ENCODE measurements around the gene LRRC41.
"Not testable (repeated sequence)": the region's sequence is repeated elsewhere in the genome, so short reads cannot be mapped to it uniquely, and the experiment has no call there.

The LRRC41 gene

GRCh38 chr1:46325285-46326076 is 22.1 kb upstream of the LRRC41 start:
- not testable (repeated sequence) for DNase-seq

GRCh38 chr1:46322191-46322590 is 18.8 kb upstream of the LRRC41 start:
- DNase-seq, result not testable (repeated sequence)

- DNase-seq, result not testable (repeated sequence)
Measured at GRCh38 chr1:46319960-46320914, 16.8 kb upstream of the LRRC41 start.

- DNase-seq, result not testable (repeated sequence)
Measured at GRCh38 chr1:46319301-46319700, 15.9 kb upstream of the LRRC41 start.

DNA sequence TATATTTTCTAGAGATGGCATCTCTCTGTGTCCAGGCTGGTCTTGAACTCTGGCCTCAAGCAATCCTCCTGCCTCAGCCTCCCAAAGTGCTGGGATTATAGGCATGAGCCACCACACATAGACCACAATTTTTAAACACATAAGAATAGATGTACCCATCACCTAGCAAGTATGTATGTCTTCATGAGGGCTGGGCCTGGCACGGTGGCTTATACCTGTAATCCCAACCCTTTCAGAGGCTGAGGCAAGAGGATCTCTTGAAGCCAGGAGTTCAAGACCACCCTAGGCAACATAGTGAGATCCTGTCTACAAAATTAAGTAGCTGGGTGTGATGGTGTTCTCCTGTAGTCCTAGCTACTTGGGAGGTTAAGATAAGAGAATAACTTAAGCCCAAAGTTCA is 13.9 kb upstream of the LRRC41 start:
- no peak for DNase-seq

- DNase-seq, result no peak
Measured at GRCh38 chr1:46315669-46316403, 12.4 kb upstream of the LRRC41 start.

GRCh38 chr1:46310321-46310720 is 6.9 kb upstream of the LRRC41 start:
- DNase-seq, result no peak

DNA sequence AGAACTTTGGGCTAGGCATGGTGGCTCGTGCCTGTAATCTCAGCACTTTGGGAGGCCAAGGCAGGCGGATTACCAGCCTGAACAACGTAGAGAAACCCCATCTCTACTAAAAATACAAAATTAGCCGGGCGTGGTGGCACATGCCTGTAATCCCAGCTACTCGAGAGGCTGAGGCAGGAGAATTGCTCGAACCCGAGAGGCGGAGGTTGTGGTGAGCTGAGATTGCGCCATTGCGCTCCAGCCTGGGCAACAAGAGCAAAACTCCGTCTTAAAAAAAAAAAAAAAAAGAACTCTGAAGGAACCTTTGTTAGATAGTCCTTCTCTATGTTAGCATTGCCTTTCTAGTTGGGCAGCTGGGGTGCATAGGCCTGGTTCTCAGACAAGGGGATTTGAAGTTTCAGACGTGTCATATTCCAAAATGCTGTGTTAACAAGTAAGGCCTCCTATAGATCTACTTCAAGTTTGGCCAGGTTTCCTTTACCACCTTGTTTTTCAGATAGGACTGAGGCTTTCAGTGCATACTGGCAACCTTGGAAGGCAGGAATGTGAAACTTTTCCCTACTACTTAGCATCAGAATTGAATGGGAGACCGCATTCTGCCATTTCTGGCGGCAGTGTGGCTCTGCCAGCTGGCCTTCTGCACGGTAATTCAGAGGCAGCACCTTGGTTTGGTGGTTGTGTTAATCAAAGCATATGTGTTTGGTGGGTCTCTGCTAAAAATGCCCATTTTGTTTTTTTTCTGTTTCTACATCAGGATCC is 6.2 kb upstream of the LRRC41 start:
- no peak for DNase-seq

- no peak for DNase-seq
Measured at GRCh38 chr1:46306159-46306530, 2.7 kb upstream of the LRRC41 start.

DNA sequence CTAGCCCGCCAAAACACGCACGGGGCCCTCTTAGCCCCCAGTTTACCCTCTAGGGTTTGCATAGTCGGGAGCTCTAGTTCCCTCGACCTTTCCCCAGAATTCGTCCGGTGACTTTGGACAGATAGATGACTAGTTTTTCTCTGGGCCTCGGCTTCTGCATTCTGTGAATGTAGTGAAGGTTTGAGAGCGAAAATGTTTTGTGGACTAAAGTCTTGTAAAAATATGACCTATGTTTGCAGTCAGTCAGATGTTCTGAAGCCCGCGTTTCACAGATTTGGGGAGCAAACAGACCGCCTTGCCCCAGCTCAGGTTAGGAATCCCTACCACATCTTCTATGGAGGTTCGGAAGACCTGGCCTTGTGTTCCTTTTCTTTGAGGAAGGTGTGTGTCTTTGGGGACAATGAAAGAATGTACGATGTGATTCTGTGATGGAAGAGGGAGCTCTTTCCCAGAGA is 483 bp upstream of the LRRC41 start:
- no peak for DNase-seq

GRCh38 chr1:46302641-46303037 is 777 bp downstream of the LRRC41 start:
- DNase-seq, result peak in 4 of 5 experiments; percentile 6 to 47 (median 16)

- peak; percentile 26 to 71 (median 34) for DNase-seq
Measured at GRCh38 chr1:46301808-46302640, 1.4 kb downstream of the LRRC41 start.

DNA sequence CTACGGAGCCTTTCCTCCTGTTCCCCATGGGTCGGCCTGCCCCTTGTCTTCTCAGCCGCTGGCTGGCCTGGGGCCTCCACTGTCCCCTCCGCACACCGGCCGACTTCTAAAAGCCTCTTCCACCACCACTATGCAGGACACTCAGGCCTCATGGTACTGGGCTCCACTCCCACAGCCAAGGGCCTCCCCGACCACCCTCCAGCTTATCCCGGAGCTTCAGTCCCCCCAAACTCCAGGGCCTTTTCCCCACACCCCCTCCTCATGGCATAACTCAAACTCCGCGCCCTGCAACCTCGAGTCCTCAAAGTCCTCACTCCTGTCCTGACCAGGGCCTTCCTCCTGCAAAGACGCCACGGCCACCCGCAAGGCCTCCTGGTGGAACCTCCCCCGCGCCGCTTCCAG is 2.0 kb downstream of the LRRC41 start:
- no peak for DNase-seq

DNA sequence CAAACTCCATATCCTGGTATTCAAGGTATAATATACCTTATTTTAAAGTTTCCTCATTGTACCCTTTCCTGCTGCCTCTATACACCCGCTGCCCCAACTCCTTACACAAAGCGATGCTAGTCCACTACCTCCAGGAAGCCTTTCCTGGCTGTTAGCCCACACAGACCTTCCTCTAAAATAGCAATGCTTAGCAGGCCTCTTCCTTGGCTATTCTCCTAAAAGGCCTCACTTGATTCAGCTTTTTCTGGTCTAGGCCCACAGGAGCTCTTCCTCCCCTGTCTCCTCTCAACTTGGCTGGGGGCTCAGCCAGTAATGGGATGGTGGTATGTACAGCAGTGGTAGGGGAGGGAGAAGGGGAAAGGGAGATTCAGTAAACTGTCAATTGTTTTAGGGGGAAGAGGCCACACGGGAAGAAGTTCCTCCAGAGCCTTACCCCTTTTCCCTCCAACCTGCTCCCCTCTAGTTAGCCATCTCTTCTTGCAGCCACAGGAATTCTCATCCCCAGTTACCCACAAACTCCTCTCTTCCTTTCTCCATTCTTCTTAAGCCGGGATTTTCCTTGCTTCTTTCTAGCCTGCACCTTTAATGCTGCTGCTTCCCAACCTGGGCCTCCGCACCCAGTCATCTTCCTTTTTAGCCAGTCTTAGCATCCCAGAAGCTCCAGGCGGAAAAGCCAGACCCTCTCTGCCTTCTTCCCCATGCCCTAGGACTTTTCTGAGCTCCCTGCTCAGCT is 2.6 kb downstream of the LRRC41 start:
- no peak for DNase-seq

GRCh38 chr1:46298387-46298786 is 5.0 kb downstream of the LRRC41 start:
- no peak for DNase-seq

GRCh38 chr1:46295306-46295705 is 8.1 kb downstream of the LRRC41 start:
- DNase-seq, result no peak

DNA sequence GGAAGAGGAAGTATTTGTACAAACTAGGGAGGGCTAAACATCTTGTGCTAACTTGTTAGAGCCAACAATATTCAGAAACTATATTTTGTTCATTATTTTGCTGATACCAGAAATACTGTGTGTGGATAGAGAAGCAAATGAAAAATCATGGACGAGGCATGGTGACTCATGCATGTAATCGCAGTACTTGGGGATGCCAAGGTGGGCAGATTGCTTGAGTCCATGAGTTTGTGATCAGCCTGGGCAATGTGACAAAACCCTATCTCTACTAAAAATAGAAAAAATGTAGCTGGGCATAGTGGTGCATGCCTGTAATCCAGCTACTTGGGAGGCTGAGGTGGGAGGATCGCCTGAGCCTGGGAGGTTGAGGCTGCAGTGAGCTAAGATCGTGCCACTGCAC is 13.4 kb downstream of the LRRC41 start:
- no peak for DNase-seq

GRCh38 chr1:46289134-46289494 is 14.3 kb downstream of the LRRC41 start:
- DNase-seq, result no peak

DNA sequence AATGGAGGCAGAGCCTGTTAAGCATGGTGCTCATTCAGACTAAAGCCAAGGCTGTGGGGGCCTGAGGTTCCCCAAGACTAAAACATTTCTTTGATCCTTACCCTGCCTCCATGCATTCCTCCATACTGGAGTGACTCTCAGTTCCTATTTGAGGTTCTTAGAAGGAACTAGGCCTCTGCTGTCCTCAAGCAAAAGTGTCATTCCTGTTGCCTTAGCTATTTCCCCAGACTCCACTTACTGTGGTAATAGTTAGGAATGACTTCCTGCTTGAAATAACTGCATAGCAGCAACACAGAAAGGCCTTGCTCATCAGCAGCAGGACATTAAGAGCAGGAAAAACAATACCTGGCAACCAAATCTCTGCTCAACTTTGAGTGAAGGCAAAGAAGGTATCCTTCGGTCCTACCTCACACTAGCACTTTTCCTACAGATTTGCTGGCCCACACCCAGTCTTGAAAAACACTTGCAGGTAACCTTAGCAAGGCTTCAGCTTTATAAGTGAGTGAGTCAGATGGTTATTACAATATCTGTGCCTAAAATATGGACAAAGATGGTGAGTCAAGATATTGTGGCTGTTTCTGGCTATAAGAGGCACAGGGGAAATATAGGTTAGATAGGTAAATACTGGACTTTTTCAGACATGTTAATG is 14.8 kb downstream of the LRRC41 start:
- no peak for DNase-seq
